GM12865 (cell line): ENCODE data around the gene PML.

ENCODE experiments used
- DNase-seq: peaks from one replicate; pipeline ENCODE4 v3.0.0; 2010; ENCODE audit warnings: low read depth
- H3K4me3 ChIP-seq: 2 replicates; pipeline ENCODE4 v1.5.1; 2011; ENCODE audit warnings: mild to moderate bottlenecking, low read depth, low read length, control low read depth
- TF ChIP-seq, protein P1 (sequence below): IDR thresholded peaks from 2 replicates; pipeline ENCODE4 v1.5.1; 2011; ENCODE audit warnings: low read length, control low read depth, low read depth, inconsistent platforms; ENCODE audit not compliant: insufficient read depth; ENCODE audit errors: missing control alignments

PML gene

DNA sequence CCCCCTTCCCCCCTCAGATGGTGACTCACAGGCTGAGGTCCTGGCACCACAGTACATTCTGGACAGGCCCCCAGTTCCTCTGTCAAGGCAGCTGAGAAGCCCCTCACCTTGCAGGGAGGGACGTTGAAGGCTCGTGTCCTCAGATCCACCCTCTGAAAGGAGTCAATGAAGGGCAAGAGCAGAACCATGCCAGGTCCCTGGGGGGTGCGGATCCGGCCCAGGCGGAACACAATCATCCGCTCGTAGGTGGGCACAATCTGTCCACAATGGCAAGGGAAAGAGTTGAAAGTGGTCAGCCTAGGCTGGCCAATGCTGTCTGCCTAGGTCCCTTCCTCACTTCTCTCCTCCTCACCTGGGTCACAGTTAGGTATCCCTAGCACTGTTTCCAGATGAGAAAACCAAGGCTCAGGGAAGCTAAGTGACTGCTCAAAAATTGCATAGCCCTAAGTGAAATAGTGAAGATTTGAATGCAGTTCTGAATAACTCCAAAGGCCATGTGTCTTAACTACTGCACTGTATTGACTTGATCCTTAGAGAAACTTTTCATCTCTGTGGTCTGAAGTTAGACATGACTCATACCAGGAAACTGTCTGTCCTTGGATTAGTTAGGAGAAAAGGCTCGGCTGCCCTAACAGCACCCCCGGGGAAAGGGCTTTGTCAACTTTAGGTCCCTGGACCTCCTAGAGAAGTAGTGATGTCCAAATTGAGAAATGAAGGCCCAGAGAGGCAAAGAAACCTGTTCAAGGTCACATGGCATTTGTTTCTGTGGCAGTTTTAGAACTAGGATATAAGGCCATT, 5.3 kb upstream of the PML start:
- H3K4me3 ChIP-seq, result no peak overlapping the region
- no peak for DNase-seq
- TF ChIP-seq, protein P1, sequence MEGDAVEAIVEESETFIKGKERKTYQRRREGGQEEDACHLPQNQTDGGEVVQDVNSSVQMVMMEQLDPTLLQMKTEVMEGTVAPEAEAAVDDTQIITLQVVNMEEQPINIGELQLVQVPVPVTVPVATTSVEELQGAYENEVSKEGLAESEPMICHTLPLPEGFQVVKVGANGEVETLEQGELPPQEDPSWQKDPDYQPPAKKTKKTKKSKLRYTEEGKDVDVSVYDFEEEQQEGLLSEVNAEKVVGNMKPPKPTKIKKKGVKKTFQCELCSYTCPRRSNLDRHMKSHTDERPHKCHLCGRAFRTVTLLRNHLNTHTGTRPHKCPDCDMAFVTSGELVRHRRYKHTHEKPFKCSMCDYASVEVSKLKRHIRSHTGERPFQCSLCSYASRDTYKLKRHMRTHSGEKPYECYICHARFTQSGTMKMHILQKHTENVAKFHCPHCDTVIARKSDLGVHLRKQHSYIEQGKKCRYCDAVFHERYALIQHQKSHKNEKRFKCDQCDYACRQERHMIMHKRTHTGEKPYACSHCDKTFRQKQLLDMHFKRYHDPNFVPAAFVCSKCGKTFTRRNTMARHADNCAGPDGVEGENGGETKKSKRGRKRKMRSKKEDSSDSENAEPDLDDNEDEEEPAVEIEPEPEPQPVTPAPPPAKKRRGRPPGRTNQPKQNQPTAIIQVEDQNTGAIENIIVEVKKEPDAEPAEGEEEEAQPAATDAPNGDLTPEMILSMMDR, result no peak

DNA sequence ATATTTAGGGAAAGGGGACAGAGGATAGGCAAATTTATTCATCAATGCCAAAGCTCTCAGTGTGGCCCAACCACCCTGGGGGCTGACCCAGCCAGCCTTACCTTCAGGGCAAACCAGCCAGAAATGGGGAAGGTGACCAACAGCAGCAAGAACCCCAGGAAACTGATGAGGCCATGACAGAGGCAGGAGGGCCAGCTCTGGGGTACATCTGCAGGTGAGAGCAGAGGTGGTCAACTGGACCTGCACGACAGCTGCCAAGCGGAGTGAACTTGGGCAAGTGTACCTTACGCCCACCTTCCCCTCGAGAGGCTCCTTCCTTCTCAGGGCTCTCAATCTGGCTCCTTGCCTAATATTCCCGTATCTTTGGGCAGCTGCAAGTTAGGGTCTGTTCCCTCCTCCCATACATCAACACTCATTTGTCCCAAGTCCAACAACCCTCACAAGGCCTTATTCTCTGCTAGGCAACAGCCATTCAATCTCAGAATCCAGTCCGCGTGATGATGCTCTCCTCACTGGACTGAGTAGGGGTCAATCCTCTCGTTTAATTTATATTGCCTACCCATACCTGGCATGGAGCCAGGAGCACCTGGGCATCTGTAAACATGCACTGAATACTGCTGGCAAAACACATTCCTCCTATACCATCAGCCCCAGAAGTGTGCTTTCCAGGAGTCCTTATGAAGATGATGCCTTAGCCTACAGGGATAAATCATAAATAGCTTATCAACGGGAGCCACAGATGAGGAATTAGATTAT, 4.1 kb upstream of the PML start:
- DNase-seq, result no peak
- TF ChIP-seq, protein P1, result no peak

GRCh38 chr15:73991260-73991659, 3.3 kb upstream of the PML start:
- H3K4me3 ChIP-seq, result peak overlapping the region; percentile 62
- TF ChIP-seq, protein P1, result no peak
- DNase-seq, result no peak

More for the DNA sequence above, 4.1 kb upstream of the PML start:
- H3K4me3 ChIP-seq, result no peak overlapping the region

- DNase-seq, result peak; percentile 97
- TF ChIP-seq, protein P1, result peak; percentile 86
- peak within 1 kb of the TSS; percentile 62 for H3K4me3 ChIP-seq
Measured at GRCh38 chr15:73991726-73992593, 2.6 kb upstream of the PML start, which contains the start of gene STOML1. Gene STOML1, minus strand, starts transcription at chr15:73992295. Its CDS starts 72 bp downstream, at chr15:73992223.

DNA sequence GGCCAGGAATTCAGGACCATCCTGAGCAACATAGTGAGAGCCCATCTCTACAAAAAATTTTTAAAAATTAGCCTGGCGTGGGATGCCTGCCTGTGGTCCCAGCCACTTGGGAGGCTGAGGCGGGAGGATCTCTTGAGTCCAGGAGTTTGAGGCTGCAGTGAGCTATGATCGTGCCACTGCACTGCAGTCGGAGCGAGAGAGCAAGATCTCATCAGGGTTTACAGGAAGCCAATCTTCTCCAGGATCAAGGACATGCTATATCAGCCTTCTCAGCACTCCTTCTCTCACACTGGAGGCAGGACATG, 2.0 kb upstream of the PML start:
- DNase-seq, result no peak
- TF ChIP-seq, protein P1, result no peak
- H3K4me3 ChIP-seq, result peak overlapping the region; percentile 4

DNA sequence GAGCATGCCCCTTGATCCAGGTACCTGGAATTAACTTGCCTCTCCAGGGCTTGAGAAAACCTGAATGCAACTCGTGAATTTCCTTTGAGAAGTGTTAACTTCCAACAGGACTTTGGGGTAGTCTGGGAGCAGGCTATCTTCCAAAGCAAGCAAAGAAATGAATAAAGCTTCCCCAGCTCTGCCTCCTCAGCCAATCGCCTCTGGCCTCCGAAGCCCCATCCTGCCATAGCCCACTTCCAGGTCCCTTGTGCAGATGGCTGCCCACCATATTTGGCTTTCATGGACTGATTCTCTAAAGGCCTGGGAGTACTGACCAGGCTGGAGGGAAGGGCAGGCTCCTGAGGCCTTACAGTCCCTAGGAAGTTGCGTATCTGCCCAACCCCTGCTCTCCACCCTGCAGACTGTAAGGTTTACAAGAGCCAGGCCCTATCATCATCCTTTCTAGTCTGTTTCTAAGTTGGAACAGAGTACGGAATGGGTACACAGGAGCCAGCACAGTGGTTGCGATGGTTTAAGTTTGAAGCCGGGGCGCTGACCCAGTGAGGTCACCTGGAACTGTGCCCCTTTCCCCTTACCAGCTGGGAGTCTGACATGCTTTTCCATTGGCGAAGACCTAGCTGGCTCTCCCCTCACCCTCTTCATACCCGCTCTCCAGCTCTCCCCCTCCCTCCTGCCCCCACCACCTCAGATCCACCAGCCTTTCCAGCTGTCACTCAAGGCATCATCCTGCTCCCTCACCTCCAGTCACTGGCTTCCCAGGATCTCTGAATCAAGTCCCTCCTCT, 1.1 kb upstream of the PML start:
- no peak for DNase-seq
- TF ChIP-seq, protein P1, result no peak
- H3K4me3 ChIP-seq, result no peak overlapping the region
